OCI-LY3 (cell line): ENCODE results near the gene CD200.

ENCODE experiments used
- H2AFZ ChIP-seq: fragments of 200-600, 300-600 bp; shearing (Covaris generic); 2 replicates; pipeline ENCODE4 v1.6.0; 2014; ENCODE audit warnings: antibody characterized with exemption, low read depth, low read length
- H3K27ac ChIP-seq: fragments of 200-600, 300-600 bp; sonication (generic); 2 replicates; pipeline ENCODE4 v1.5.1; 2014; ENCODE audit warnings: mild to moderate bottlenecking, low read length, moderate library complexity, mixed read lengths
- H3K27me3 ChIP-seq: fragments of 200-600, 300-600 bp; sonication (generic); 2 replicates; pipeline ENCODE4 v1.6.1; 2014; ENCODE audit warnings: low read depth, low read length, mixed read lengths
- H3K36me3 ChIP-seq: fragments of 200-600, 300-600 bp; sonication (generic); replicated peaks from 2 replicates; pipeline ENCODE3; 2014; ENCODE audit warnings: low read depth, low read length, mixed read lengths
- H3K4me1 ChIP-seq: fragments of 300-600, 200-600 bp; sonication (generic); 2 replicates; pipeline ENCODE4 v1.6.1; 2014; ENCODE audit warnings: low read length, mixed read lengths
- H3K4me2 ChIP-seq: fragments of 200-600, 300-600 bp; sonication (generic); 2 replicates; pipeline ENCODE4 v1.6.1; 2014; ENCODE audit warnings: low read length, mixed read lengths
- H3K4me3 ChIP-seq: fragments of 300-600, 200-600 bp; sonication (generic); 2 replicates; pipeline ENCODE4 v1.5.1; 2014; ENCODE audit warnings: antibody characterized with exemption, mild to moderate bottlenecking, low read length, moderate library complexity
- H3K79me2 ChIP-seq: fragments of 300-600, 200-600 bp; shearing (Covaris generic); 2 replicates; pipeline ENCODE4 v1.6.1; 2014; ENCODE audit warnings: mild to moderate bottlenecking, low read length, mixed read lengths
- H3K9ac ChIP-seq: fragments of 300-600, 200-600 bp; shearing (Covaris generic); 2 replicates; pipeline ENCODE4 v1.6.0; 2014; ENCODE audit warnings: mild to moderate bottlenecking, low read length, moderate library complexity
- H3K9me3 ChIP-seq: fragments of 200-600, 300-600 bp; shearing (Covaris generic); 2 replicates; pipeline ENCODE4 v1.6.1; 2014; ENCODE audit warnings: low read length, mixed read lengths; ENCODE audit not compliant: insufficient read depth
- H4K20me1 ChIP-seq: fragments of 200-600, 300-600 bp; sonication (generic); 2 replicates; pipeline ENCODE4 v1.6.1; 2016; ENCODE audit warnings: low read length, mixed read lengths; ENCODE audit not compliant: insufficient read depth
- CTCF ChIP-seq: fragments of 200-600, 300-600 bp; sonication (generic); IDR thresholded peaks from 2 replicates; pipeline ENCODE4 v1.5.1; 2014; ENCODE audit warnings: antibody characterized with exemption, low read length, low read depth
- EZH2phosphoT487 ChIP-seq: fragments of 200-600 bp; shearing (Covaris generic); IDR thresholded peaks from 2 replicates; pipeline ENCODE4 v1.6.1; 2018; ENCODE audit warnings: antibody characterized with exemption, mixed run types, low read depth

Gene CD200

GRCh38 chr3:112321867-112322652, 10.9 kb upstream of the CD200 start:
- Histone ChIP-seq H3K79me2 (no peaks in the 10 kb centered on the region), H3K4me3 (no peak overlapping the region), H4K20me1 (no peaks in the 10 kb centered on the region), H2AFZ (no peak overlapping the region), H3K9ac (no peak overlapping the region), H3K4me2 (no peak overlapping the region), H3K36me3 (no peaks in the 10 kb centered on the region), H3K27me3 (no peaks in the 10 kb centered on the region), H3K9me3 (no peaks in the 10 kb centered on the region), H3K27ac (no peak overlapping the region), H3K4me1 (peaks cover 4% of the 10 kb centered on the region; the same call in 1 of the 2 replicates)
- TF ChIP-seq EZH2phosphoT487 = no peak
- no peak for TF ChIP-seq CTCF

GRCh38 chr3:112327371-112327951, 5.5 kb upstream of the CD200 start:
- Histone ChIP-seq H3K27me3 (no peaks in the 10 kb centered on the region), H2AFZ (no peak overlapping the region), H3K9me3 (no peaks in the 10 kb centered on the region), H3K36me3 (no peaks in the 10 kb centered on the region), H3K4me3 (no peak overlapping the region), H4K20me1 (no peaks in the 10 kb centered on the region), H3K4me1 (peaks cover 4% of the 10 kb centered on the region; the same call in 1 of the 2 replicates), H3K79me2 (no peaks in the 10 kb centered on the region), H3K27ac (no peak overlapping the region), H3K4me2 (no peak overlapping the region), H3K9ac (no peak overlapping the region)
- peak; percentile 89 for TF ChIP-seq CTCF
- no peak for TF ChIP-seq EZH2phosphoT487

- peaks cover 1% of the 10 kb centered on the region; the same call in 1 of the 2 replicates for H3K4me1 ChIP-seq
- peaks cover 12% of the 10 kb centered on the region for H3K27me3 ChIP-seq
- no peak for TF ChIP-seq EZH2phosphoT487
- TF ChIP-seq CTCF = no peak
- H3K4me2 ChIP-seq = peak overlapping the region; percentile 100
- H3K4me3 ChIP-seq = peak overlapping the region; percentile 90
- no peaks in the 10 kb centered on the region for H3K79me2 ChIP-seq
- H4K20me1 ChIP-seq = no peaks in the 10 kb centered on the region
- H3K9ac ChIP-seq = no peak overlapping the region; the same call in 1 of the 2 replicates
- H3K27ac ChIP-seq = no peak overlapping the region
- H3K36me3 ChIP-seq = no peaks in the 10 kb centered on the region
- no peaks in the 10 kb centered on the region for H3K9me3 ChIP-seq
- peak overlapping the region; percentile 58 for H2AFZ ChIP-seq
These were observed 1.1 kb upstream of the CD200 start for GRCh38 chr3:112331851-112332250.
